ENCODE measurements around the gene ASPDH.
"Not testable (repeated sequence)": the region's sequence is repeated elsewhere in the genome, so short reads cannot be mapped to it uniquely, and the experiment has no call there.

Gene ASPDH

DNA sequence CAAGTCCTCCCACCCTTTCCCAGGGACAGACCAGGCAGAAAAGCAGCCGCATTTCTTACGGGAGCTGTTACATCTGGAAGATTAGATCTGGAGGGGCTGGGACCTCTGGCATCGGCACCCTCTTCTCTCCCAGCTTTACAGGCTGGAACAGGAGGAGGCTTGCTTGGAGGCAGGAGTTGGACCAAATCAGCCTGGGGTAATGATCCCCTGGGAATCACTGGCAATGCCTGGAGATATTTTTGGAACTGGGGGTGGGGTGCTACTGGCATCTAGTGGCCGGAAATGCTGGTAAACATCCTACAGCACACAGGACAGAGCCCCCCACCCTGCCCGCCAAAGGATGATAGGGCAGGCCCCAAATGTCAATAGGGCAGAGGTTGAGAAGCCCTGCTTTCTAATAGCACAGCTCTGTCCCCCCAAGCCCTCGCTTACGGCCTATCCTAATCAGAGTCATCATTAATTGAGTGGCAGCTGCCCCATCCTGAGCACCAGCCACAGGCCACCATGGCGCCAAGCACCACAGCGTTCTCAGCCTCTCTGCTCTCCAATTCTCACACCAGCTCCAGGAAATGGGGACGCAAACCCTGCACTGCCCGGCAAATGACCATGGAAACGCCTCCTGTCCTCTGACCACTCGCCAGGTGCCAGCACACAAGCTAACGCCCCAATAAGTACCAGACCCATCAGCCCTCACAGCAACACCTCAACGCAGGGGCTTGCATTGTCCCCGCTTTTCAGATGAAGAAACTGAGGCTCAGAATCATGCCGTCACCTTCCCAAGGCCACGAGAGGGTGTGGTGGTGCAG, 33.9 kb upstream of the ASPDH start:
- no peak for DNase-seq

DNA sequence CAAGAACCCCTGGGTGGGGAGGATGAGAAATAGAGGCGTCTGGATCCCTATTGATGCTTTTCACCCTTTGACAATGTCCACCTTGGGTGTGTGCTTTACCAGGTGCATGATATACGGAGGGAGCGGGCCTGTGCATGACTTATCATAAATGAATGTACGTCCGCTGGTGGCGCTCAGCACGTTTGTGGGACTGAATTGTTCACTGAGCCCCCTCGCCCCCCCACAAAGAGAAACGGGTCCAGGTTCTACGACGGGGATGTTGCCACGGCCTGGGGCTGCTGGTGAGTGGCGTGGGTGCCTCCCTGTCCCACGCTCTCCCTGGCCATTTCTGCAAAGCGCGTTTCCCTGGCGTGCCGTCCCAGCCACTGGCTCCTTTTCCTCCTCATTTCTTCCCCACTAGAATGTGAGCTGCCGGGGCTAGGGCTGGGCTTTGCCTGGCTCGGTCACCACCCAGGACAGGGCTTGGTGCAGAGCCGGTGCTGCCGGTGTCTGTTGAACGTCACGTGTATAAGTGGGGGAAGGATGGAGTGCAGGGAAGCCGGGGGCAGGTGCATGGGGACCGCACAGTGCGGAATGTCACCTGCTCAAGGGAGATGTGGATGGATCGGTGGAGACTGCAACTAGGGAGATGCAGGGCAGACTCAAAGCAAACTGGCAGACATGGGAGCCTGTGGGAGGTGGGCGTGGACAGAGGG, 33.0 kb upstream of the ASPDH start:
- DNase-seq = no peak

DNA sequence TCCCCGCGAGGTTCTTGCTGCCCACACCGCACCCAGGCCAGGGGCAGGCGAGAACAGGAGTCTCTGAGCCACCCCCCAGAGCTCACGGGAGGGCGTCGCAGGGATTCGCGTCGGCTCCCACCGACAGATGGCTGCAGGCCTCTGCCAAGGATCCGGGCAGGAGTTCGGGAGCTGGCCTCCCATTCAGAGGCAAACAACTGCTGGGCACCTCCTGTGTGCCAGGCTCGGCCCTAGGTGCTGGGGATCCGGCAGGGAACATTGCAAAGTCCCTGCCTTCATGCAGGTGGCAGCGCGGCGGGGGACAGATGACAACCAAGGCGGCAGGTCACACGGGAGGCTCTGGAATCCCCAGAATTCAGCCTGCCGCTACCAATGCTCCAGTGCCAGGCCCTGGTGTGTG, 29.2 kb upstream of the ASPDH start:
- no peak for DNase-seq

DNA sequence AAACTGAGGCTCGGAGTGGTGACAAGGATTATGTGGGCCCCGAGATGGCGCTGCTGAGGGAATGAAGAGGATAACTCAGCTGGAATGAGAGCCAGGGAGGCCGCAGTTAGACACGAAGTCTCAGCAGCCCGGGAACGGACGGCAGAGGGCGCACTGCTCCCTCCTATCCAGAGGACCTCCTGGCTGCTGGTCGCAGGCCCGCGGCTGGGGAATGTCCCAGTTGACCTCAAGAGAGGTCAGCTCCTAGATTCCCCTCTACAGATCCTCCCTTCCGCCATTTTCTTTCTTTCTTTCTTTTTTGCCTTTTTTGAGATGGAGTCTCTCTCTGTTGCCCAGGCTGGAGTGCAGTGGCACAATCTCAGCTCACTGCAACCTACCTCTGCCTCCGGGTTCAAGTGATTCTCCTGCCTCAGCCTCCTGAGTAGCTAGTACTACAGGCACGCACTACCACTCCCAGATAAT, 24.1 kb upstream of the ASPDH start:
- DNase-seq = peak in 3 of 4 experiments; percentile 30 to 53 (median 47)

DNA sequence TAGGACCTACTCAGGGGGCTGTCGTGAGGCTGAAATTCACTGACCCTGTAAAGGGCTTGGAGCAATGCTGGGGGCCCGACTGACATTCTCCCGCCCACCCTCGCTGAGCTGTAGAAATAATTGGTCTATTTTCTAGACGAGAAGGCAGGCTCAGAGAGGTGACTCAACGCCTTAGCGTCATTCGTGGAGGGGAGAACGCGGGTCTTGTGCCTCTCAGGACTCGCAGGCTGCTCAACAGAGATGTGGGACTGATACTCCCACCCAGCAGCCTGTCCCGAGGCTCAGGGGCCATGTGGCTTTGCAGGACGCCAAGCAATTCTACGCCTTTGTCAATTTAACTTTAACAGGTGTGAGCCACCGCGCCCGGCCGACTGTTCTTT, 23.6 kb upstream of the ASPDH start:
- no peak for DNase-seq

DNA sequence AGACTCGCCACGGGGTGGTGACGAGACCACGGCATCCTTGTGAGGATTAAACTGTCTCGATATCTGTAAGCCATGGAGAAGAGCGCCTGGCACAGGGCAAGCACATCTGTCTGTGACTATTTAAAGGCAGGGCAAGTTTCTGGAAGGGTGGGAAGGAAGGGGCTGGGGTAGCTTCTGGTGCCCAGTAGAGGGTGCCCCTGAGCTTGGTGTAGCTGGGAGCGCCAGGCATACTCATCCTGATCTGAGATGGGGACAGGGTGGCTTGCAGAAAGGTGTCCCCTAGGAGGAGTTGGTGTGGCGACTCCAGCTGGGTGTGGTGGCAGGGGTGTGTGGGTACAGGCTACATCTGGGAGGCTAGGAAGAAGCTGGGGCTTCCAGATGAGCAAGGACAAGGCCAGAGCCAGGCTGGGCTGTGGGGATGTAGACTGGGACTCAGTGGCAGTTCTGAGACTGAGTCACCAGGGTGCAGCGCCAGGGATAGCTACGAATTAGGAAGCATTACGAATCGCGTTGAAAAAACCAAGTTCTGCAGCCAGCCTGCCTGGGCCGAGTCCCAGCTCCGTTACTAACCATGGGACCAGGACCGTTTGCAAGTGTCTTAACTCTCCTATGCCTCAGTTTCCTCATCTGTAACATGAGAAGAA, 23.1 kb upstream of the ASPDH start:
- no peak for DNase-seq

DNA sequence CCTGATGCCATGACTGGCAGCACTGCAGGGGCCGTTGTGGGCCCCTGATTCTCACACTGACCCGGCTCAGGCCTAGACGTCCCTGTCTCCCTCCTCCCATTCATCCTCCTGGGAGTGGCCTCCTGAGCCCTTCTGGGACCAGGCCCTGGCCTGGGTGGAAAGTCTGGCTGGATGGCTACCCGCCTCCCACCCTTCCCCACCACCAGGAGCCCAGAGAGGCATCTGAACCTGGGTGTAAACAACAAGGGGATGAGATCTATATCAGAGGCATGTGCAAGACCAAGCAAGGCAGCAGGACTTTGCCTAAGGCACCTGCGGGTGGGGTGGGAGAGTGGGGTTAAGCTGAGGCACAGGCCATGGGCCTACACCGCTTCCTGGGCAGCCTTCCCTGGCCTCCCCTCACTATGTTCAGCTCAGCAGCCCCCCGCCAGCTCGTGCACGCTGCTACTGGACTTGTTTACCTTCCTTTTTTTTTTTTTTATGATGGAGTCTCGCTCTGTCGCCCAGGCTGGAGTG, 22.0 kb upstream of the ASPDH start:
- no peak for DNase-seq

DNA sequence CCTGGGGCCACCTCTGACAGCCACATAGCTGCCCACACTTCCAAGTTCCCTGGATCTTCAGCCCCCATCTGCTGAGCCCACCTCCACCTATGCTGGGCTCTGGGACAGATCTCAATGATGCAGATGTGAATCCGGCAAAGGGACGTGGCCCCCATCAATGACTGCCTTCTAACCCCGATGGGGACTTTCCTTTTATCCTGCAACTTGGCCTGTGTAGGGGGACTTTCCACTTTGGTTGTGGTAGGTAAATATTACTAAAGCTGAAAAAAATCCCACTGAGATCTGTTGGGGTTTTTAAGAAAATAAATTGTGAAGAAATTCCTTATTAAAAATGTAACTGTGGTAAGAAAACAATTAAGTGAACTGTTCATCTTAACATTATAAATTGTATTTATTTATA, 20.8 kb upstream of the ASPDH start:
- no peak for DNase-seq

DNA sequence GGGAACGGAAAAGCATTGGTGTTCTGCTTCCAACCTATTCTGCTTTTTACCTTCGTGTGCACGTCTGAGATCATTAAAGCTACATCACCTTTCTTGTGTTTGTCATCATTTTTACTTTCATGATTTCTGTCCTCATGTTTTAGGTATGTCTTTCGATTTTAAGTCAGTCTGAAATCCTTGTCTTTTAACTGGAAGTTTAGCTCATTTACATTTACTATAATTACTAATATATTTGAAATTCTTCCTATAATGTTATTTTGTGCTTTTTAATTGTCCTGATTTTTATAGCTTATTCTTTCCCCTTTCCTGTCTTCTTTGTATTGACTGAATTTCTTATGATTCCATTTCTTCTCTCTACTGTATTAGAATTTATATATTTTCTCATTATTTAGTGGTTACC, 19.2 kb upstream of the ASPDH start:
- no peak for DNase-seq

DNA sequence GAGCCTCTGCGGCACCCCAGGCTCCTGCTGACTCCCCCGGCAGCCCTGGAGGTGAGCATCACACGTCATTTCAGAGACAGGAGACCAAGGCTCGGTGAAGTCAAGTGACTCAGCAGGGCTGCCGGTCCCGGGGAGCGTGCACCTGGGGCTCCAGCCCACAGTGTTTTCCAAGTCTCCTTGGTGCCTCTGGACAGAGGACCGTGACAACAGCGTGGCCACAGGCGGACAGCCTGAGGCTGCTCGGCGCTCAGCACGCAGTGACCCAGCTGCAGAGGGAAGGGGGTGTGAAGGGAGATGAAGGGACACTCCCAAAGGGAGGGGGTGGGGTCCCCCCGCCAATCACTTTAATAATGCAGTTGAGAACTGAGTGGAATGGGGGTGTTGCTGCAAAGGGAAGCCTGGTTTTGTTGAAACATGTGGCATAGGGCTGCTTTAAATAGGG, 17.5 kb upstream of the ASPDH start:
- no peak for DNase-seq

DNA sequence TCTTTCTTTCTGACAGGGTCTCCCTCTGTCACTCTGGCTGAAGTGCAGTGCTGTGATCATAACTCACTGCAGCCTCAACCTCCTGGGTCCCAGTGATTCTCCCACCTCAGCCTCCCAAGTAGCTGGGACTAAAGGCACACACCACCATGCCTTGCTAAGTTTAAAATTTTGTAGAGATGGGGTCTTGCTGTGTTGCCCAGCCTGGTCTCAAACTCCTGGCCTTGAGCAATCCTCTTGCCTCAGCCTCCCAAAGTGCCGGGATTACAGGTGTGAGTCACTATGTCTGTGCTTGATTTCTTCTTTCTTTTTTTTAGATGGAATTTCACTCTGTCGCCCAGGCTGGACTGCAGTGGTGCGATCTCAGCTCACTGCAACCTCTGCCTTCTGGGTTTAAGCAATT, 14.3 kb upstream of the ASPDH start:
- DNase-seq = not testable (repeated sequence)

DNA sequence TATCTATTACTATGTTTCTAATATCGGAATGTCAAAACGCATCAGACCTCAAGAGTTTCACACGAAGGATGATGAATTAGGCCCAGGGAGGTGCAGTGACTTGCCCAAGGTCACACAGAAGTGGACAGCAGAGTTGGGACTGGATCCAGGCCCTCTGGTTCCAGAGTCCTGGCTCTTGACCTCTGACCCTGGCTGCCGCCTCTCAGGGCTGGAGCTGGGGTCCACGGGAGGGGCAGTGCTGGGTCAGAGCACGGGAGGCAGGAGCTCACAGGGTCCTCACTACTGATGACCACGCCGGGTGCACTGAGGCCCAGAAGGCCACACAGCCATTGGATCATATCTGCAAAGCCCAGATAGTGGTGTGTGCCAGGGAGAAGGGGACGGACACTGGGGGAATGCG, 9.2 kb upstream of the ASPDH start:
- DNase-seq = no peak

DNA sequence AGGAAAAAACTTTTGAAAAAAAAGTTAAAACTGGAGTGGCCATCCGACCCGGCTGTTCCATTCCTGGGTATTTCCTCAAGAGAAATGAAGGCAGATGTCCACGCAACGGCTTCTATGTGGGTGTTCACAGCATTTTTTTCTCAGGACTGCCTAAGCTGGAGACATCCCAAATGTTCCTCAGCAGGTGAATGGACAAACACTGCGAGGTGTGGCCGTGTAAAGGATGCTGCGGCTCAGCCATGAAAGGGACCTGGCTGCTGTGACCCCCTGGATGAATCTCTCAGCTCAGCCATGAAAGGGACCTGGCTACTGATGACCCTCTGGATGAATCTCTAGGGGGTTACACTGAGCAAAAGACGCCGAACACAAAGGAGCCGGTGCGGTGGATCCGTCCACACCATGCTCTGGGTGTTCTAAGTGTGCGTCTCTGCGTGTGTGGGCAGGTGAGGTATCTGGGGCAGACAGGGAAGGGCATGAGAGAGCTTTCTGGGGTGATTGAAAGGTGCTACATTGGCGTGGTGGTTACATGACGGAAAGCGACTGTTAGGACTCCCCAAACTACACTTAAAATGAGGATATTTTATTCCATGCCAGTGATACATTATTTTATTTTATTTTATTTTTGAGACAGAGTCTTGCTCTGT, 7.2 kb upstream of the ASPDH start:
- DNase-seq = no peak

DNA sequence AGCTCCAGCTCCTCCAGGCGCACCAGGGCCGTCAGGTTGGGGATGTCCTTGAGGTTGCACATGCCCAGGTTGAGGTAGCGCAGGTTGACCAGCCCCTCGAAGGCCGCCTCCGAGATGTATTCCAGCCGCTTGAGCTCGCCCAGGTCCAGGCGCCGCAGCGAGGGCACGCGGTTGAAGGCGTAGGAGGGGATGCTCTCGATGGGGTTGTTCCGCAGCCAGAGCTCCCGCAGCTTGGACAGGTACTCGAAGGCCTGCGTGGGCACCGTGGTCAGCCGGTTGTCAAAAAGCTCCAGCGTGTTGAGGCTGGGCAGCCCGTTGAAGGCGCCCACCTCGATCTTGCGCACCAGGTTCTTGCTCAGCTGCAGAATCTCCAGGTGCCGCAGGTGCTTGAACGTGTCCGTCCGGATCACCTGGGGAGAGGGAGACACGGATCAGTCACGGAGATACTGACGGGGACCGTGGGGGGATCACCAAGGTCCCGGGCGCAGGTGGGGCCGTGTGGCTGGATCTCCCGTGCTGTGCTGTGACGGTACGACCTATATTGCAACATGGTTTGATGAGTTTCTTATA, 5.4 kb upstream of the ASPDH start:
- no peak for DNase-seq

DNA sequence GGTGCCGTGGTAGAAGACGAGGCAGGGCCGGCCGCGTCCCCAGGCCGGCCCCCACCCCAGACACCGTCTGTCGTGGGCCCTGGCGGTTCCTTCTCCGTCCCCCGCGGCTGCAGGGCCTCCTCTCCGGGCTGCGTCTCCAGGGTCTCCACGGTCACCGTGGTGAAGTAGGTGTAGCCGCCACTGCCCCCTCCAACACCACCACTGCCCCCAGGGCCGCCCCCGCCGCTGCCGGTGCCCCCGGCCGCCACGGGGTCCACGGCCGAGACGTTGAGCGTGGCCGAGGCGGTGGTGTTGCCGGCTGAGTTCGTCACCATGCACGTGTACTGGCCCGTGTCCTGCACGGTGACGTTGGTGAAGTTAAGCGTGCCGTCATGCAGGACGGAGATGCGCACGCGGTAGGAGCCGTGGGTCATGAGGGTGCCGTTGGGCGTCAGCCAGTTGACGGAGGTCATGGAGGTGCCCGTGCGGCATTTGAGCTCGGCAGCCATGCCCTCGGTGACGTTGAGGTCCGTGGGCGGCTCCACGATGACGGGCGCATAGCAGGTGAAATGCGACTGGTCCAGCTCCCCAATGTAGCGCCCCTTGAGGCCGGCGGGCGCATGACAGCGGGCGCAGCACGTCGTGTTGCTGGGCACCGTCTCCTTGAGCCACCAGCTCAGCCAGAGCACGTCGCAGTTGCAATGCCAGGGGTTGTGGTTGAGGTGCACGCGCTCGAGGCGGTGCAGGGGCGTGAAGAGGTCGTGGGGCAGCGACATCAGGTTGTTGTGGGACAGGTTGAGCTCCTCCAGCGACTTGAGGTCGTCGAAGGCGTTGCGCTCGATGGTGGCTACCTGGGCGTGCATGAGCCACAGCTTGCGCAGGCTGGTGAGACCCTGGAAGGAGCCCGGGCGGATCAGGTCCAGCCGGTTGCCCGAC, 4.6 kb upstream of the ASPDH start:
- no peak for DNase-seq

DNA sequence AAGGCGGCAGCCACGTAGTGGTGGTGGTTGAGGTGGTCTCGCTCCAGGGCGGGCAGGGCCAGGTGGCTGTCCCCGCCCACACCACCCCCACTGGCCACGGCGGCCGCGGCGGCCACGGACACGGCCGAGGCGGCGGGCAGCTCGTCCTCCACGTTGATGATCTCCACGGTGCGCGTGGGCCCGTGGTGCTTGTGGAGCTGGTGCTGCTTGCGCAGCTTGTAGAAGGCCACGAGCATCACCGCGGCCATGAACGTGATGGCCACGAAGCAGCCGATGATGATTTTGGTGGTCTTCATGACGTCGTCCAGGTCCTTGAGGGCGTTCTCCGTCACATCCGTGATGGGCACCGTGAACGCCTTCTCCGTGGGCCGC, 4.0 kb upstream of the ASPDH start:
- no peak for DNase-seq

DNA sequence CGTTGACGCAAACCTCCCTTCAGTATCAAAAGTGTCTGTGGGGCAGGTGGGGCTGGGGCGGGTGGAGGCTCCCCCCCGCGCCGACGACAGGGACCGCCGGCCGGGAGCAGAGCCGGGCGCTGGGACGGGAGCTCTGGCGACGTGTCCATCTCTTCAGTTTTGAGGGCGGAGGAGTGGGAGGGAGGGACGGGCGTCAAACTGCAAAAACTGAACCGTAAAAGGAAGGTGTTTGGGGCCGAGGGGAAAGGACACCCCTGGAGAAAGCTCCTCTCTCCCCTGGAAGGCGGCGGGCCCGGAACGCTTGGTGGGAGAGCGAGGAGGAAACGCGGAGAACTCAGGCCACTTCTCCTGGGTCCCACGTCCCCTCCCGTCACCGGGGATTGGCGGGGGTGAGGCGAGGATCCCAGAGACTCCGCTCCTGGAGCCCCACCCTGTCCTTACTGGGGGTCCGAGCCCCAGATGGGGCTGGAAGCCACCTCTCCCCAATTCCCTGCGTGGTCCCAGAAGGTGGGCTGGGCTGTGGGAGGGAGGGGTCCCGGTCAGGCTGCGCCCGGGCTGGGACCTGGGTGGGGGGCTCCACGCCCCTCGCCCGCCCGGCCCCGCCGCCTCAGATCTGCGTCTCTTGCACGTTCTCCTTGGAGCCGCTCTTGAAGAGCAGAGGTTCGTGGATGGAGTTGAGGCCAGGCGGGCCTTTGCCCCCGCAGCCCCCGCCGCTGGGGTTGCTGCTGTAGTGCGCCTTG, 3.4 kb upstream of the ASPDH start:
- DNase-seq = no peak

DNA sequence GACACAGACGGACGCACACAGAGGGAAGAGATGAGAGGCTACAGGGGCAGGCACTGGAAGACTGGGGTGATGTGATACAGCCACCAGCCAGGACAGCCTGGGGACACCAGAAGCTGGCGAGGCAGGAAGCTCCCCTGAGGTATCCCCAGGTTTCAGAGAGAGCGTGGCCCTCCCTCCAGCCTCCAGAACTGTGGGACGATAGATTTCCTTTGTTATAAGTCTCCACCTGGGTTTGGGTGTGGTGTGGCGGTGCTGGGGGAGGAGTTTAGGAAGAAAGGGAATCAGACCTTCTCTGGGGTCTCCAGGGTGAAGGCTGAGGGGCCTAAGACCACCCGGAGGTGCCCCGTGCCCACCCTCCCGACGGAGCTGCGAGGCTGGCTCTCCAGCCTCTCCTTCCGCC, 2.7 kb upstream of the ASPDH start:
- no peak for DNase-seq

DNA sequence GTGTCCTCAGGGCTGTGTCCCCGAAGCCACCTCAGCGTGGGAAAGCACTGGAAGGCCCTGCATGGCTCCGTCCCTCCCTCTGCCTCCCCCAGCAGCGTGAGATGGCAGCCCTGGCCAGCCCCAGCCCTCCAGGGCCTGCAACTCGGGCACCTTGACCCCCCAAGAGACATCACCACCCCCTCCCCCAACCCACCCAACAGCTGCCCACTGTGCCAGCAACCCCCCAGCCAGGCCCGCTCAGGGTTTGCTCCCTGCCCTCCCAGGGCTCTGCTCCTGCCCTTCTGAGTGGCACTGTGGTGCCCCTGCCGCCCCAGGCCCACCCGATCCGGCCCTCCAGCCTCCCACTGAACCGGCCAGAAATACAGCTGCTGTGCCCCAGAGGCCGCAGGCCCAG, 1.5 kb upstream of the ASPDH start:
- DNase-seq = no peak

DNA sequence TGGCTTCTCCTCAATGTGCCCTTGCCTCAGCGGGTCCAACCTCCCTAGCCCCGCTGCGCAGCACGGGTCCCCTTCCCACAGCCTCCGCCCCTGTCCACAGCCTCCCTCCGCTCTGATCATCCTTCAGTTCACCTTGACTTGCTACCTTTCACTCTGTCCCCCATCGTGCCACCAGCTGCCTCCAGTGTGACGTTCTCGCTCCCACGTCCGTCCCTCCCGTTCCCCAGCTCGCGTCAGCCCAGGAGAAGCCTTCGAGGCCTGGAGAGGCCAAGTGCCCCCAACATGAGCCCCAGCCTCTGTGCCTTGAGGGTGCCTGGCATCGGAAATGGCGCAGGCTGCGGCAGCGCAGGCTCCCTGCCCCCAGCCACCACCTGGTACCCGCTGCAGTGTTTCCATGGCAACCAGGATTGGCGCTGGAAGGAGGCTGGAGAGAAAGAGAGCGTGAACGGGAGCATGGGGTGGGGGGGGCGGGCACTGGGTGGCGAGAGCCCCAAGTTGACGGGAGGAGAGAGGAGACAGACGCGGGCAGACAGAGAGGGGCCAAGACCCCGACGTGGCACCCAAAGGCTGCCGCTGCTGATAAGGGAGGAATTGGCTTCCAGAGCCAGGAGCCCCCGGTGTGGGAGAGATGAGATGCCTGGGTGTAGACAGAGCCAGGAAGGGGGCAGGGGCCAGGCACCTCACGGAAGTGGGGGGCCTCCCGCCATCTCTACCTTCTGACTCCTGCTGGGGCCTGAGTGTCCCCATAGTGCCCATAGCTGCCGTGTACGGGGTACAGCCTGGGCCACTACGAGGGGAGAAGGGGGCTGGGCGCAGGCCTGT, 844 bp upstream of the ASPDH start:
- DNase-seq = no peak
